ENCODE results near the gene BEND5.
A peak's percentile ranks its signal among the peaks of the same experiment; 100 is the strongest.

The BEND5 gene

GRCh38 chr1:48771561-48771960 lies 5.1 kb downstream of the BEND5 start (continued):
- TF ChIP-seq YY1 (tag by site-specific recombination; IDR thresholded peaks at IDR 0.05) (no peak), ZBTB17 (tag by site-specific recombination; IDR thresholded peaks at IDR 0.05) (no peak)

GRCh38 chr1:48767975-48768510 lies 8.6 kb downstream of the BEND5 start:
- H3K4me1 ChIP-seq (ENCODE audit: control insufficient read depth, insufficient read depth, low read length): no peaks in the 10 kb centered on the region
- POLR2A ChIA-PET: no interaction called here

GRCh38 chr1:48765335-48765734 lies 11.4 kb downstream of the BEND5 start:
- Histone ChIP-seq H3K4me3 (ENCODE audit: low read depth, low read length) (no peak overlapping the region), H3K27ac (ENCODE audit: extremely low read depth, low read depth, low read length) (no peak overlapping the region), H3K9me3 (ENCODE audit: control insufficient read depth, insufficient read depth, low read depth, low read length) (no peaks in the 10 kb centered on the region), H3K36me3 (ENCODE audit: control insufficient read depth in 2 of 2, insufficient read depth in 1 of 2, low read length in 2 of 2) (peaks cover 0 to 23% of the 10 kb centered on the region in 2 experiments; a peak in 1 of 3 replicates), H3K4me1 (ENCODE audit: control insufficient read depth, insufficient read depth, low read length) (no peaks in the 10 kb centered on the region)
- ChIA-PET CTCF (no interaction called here), POLR2A (no interaction called here)
- TF ChIP-seq ZNF140 (tag by site-specific recombination; IDR thresholded peaks at IDR 0.05) (peak; percentile 98), ZNF248 (tag by site-specific recombination; IDR thresholded peaks at IDR 0.05) (no peak)

More at GRCh38 chr1:48767975-48768510, 8.6 kb downstream of the BEND5 start:
- CTCF ChIA-PET: no interaction called here
- Histone ChIP-seq H3K9me3 (ENCODE audit: control insufficient read depth, insufficient read depth, low read depth, low read length) (no peaks in the 10 kb centered on the region), H3K36me3 (ENCODE audit: control insufficient read depth in 2 of 2, insufficient read depth in 1 of 2, low read length in 2 of 2) (peaks cover 0 to 32% of the 10 kb centered on the region in 2 experiments; a peak in 1 of 3 replicates), H3K4me3 (ENCODE audit: low read depth, low read length) (no peak overlapping the region), H3K27ac (ENCODE audit: extremely low read depth, low read depth, low read length) (no peak overlapping the region)
- peak; percentile 40; the same call in 1 of the 2 replicates for TF ChIP-seq SCRT2 (tag by site-specific recombination; IDR thresholded peaks at IDR 0.05)
- TF ChIP-seq ZNF585B (tag by site-specific recombination; IDR thresholded peaks at IDR 0.05): no peak
- TF ChIP-seq MYNN (tag by site-specific recombination; IDR thresholded peaks at IDR 0.05; ENCODE audit: borderline replicate concordance): no peak
- TF ChIP-seq ZNF626 (tag by site-specific recombination; IDR thresholded peaks at IDR 0.05): no peak
- no peak for TF ChIP-seq ZNF549 (tag by site-specific recombination; IDR thresholded peaks at IDR 0.05)
- TF ChIP-seq ZNF558 (tag by site-specific recombination; IDR thresholded peaks at IDR 0.05): no peak
- no peak for TF ChIP-seq ZNF2 (tag by site-specific recombination; IDR thresholded peaks at IDR 0.05)
- TF ChIP-seq TCF7L2 (IDR thresholded peaks at IDR 0.05; ENCODE audit: borderline replicate concordance, low read depth, low read length): no peak

GRCh38 chr1:48761986-48762385 lies 14.7 kb downstream of the BEND5 start:
- ChIA-PET CTCF (interaction anchor here (0.5 kb wide), 1 partner anchor 10 kb away, joined by 3 read pairs; no protein-coding TSS in a partner anchor), POLR2A (no interaction called here)
- H3K27ac ChIP-seq (ENCODE audit: extremely low read depth, low read depth, low read length): no peak overlapping the region
- H3K4me1 ChIP-seq (ENCODE audit: control insufficient read depth, insufficient read depth, low read length): no peaks in the 10 kb centered on the region
- H3K36me3 ChIP-seq (ENCODE audit: control insufficient read depth in 2 of 2, insufficient read depth in 1 of 2, low read length in 2 of 2): peaks cover 4 to 43% of the 10 kb centered on the region in 2 experiments; a peak in 2 of 3 replicates
- no peak for TF ChIP-seq ZNF645 (tag by site-specific recombination; IDR thresholded peaks at IDR 0.05)
- no peak for TF ChIP-seq CTCF (tag by site-specific recombination; IDR thresholded peaks at IDR 0.05)
- no peak for TF ChIP-seq ZNF266 (tag by site-specific recombination; IDR thresholded peaks at IDR 0.05; ENCODE audit: low read depth)
- no peak for TF ChIP-seq ZNF394 (tag by site-specific recombination; IDR thresholded peaks at IDR 0.05; ENCODE audit: borderline replicate concordance)
- no peak for TF ChIP-seq ZNF549 (tag by site-specific recombination; IDR thresholded peaks at IDR 0.05)
- TF ChIP-seq ZBTB17 (tag by site-specific recombination; IDR thresholded peaks at IDR 0.05): no peak
- TF ChIP-seq ZNF621 (tag by site-specific recombination; IDR thresholded peaks at IDR 0.05): no peak
- TF ChIP-seq ZNF660 (tag by site-specific recombination; IDR thresholded peaks at IDR 0.05): no peak
- no peak for TF ChIP-seq ZNF561 (tag by site-specific recombination; IDR thresholded peaks at IDR 0.05; ENCODE audit: borderline replicate concordance)
- no peak for TF ChIP-seq ZNF449 (tag by site-specific recombination; IDR thresholded peaks at IDR 0.05)
- TF ChIP-seq ZNF521 (tag by site-specific recombination; IDR thresholded peaks at IDR 0.05): no peak
- TF ChIP-seq ZNF704 (tag by site-specific recombination; IDR thresholded peaks at IDR 0.05): no peak
- no peak for TF ChIP-seq ATF2 (tag by site-specific recombination; IDR thresholded peaks at IDR 0.05; ENCODE audit: low read depth)
- H3K9me3 ChIP-seq (ENCODE audit: control insufficient read depth, insufficient read depth, low read depth, low read length): no peaks in the 10 kb centered on the region
- H3K4me3 ChIP-seq (ENCODE audit: low read depth, low read length): no peak overlapping the region

All from HEK293 (cell line).